NCI-H1105 treated with DMSO at 0.1 percent for 48 hours (cell line): ENCODE data around the gene POPDC3.
"Not testable (repeated sequence)": the region's sequence is repeated elsewhere in the genome, so short reads cannot be mapped to it uniquely, and the experiment has no call there.

Experiments used
- DNase-seq: peaks from one replicate; lab custom pipeline; 2025; lab: John Stamatoyannopoulos, UW

POPDC3 gene

GRCh38 chr6:105194591-105194990, 14.8 kb upstream of the POPDC3 start:
- no peak for DNase-seq

DNA sequence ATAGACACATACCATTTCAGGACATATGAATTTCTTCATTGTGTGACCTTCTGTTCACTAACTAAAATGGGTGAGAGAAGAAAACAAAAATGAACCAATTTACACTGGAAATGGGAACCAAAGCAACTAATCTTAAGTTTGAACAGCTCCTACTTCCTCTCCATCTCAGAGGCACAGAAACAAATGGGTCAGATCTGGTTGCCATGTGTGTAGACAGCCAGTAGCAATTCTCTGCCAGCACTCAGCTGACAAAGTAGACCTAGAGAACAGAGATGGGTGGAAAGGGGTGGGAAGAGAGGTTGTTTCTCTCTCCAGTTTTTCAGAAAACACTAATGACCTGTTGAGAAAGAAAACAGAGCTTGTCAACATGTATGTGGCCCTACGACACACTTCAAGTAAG, 14.3 kb upstream of the POPDC3 start:
- DNase-seq, result no peak

- DNase-seq, result no peak
Observed at GRCh38 chr6:105193647-105194046, 13.8 kb upstream of the POPDC3 start.

- no peak for DNase-seq
Observed at GRCh38 chr6:105192707-105193465, 13.1 kb upstream of the POPDC3 start.

DNA sequence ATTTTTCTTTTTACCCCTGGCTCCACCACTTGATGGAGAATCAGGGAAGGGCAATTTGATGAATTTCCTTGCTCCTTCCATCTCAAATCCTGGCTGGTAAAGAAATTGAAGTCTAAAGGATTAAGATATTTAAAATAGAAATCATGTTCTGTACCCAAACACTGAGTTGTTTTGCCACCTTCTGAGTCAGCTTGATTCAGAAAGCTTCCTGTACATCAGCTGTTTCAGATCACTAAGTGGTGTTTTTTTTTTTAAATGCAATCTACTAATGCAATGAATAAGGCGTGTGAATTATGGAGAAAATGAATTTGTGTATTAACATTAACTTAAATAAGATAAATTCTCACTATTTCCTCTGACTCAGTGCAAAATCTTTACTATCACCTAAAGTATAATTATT, 11.5 kb upstream of the POPDC3 start:
- no peak for DNase-seq

DNA sequence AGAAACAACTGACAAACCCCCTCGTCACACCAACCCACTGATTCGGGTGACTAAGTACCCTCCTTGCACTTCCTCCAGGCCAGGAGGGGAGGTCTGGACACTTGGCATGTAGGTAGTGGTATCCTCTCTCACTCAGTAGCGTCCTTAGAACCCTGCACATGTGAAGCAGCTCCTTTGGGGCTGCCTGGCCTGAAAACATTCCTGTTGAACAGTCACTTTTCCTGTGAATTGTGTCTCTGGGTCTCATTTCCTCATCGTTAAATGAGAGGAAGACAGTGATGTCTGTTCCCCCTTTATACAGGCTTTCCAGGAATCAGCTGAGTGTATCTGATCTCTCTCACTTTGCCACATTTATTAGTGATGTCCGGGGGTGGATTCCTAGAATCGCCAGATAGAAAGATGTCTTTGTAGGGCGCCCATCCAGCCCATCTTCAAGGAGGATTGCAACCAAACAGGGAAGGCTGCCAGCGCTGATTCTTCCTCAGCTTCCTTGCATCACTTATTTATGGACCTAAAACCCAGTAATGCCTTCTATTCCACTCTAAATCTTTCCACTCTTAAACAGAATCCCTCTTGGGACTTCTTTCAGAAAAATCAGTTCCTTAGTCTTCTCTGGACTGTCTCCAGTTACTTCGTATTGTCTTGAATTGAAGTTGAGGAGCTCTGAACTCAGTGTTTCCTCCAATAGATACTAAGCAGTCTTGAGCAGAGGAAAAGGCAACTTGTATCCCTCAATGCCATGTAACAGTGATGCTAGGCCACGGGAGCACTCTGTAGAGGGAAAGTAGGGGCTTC, 9.4 kb upstream of the POPDC3 start:
- no peak for DNase-seq

- no peak for DNase-seq
Observed at GRCh38 chr6:105188251-105188650, 8.4 kb upstream of the POPDC3 start.

GRCh38 chr6:105186576-105186975, 6.8 kb upstream of the POPDC3 start:
- no peak for DNase-seq

DNA sequence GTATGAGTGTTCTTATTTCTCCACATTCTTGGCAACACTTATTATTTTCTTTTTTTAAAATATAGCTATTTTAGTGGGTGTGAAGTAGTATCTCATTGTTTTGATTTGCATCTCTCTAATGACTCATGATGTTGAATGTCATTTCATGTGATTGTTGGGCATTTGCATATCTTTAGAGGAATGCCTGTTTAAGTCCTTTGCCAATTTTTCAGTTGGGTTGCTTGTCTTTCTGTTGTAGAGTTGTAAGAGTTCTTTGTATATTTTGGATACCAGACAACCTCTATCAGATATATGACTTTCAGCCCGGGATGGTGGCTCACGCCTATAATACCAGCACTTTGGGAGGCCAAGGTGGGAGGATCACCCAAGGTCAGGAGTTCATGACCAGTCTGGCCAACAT, 5.1 kb upstream of the POPDC3 start:
- DNase-seq, result no peak

DNA sequence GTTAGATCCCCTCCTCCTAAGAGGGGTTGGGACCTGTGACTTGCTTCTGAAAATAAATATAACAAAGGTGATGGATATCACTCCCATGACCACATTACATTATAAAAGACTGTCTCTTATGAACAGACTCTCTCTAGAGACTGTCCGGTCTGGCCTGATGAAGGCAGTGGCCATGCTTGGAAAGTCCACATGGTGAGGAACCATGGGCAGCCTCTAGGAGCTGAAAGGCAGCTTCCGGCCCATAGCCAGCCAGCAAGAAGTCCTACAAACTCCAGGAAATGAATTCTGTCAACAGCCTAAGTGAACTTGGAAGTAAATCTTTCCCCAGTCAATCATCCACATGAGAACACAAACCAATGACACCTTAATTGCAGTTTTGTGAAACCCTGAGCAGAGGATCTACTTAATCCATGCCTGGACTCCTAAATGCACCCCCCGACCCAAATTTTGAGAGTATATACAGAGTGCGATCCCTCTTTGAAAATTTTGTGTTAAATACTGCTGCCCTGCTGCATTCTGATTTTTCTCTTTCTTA, 2.2 kb upstream of the POPDC3 start:
- no peak for DNase-seq

- DNase-seq, result no peak
Observed at GRCh38 chr6:105178636-105179035, 1.2 kb downstream of the POPDC3 start.

DNA sequence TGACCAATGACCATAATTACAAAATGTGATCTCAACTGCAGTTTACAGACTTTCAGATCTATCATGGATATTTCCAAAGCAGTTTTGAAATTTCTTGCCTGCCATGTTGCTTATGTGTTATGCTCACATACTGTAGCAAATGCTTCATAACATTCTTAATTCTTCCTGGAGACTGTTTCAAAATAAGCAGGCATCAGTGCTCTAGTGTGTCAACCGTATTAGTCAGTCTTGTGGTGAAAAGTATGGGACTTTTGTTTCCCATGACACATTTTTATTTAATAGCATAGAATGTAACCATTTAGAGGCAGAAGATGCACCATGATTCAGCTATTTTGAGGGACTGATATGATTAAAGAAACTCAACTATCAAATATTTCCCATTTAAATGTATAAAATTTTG, 1.7 kb downstream of the POPDC3 start:
- DNase-seq, result no peak

DNA sequence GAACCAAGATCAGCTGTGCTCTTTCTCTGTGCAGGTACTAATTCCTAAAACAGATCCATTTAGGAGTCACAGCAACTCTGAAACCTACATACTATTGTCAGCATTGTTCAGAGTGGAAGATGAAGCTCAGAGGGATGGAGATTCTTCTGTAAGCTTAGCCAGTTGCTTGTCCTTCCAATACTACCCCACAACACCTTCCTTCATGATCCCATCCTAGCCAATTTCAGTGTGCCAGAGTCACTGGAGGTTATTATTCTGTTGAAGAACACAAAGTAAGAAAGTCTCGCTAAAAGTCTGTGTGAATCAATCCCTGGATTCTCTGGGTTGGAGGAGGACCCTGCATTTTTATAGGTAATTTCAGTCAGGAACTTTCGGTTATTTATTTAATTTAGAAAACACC, 2.3 kb downstream of the POPDC3 start:
- no peak for DNase-seq

DNA sequence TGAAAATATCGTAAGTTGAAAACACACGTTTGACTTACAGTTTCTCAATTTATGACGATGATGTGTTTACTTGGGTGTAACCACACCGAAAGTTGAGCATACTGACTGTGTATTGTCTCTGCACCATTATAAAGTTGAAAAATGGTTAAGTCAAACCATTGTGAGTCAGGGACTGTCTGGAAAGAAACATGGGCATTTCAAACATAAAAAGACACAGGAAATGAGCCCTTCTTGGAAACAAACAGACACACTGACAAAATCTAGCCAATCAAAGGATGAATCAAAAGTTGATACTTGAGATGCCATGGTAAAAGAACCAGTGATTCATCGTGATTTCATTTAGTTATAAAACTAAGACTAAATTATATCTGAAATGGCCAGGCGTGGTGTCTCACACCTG, 5.3 kb downstream of the POPDC3 start:
- no peak for DNase-seq

DNA sequence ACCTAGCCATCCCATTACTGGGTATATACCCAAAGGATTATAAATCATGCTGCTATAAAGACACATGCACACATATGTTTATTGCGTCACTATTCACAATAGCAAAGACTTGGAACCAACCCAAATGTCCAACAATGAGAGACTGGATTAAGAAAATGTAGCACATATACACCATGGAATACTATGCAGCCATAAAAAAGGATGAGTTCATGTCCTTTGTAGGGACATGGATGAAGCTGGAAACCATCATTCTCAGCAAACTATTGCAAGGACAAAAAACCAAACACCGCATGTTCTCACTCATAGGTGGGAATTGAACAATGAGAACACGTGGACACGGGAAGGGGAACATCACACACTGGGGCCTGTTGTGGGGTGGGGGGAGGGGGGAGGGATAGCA, 7.3 kb downstream of the POPDC3 start:
- not testable (repeated sequence) for DNase-seq

- DNase-seq, result no peak
Observed at GRCh38 chr6:105170059-105170458, 9.8 kb downstream of the POPDC3 start.

- no peak for DNase-seq
Observed at GRCh38 chr6:105167914-105168313, 11.9 kb downstream of the POPDC3 start.

DNA sequence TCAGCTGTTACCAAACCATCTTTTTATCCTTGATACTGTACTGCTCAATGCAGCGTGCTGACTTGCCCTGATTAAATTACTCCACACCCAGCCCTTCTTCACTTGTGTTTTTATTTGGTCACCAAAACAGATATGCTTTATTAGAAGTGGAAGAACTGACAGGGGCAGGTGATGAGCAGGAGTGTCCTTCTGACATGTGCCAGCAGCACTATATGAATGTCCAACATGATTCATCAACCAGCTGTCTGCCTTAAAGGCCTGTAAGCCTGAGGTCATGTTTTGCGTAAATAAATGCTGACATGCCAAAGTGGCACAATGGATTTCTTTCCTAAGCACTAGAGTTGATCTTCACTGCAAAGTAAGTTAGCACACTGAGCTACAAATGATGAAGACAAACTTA, 15.4 kb downstream of the POPDC3 start:
- DNase-seq, result no peak

DNA sequence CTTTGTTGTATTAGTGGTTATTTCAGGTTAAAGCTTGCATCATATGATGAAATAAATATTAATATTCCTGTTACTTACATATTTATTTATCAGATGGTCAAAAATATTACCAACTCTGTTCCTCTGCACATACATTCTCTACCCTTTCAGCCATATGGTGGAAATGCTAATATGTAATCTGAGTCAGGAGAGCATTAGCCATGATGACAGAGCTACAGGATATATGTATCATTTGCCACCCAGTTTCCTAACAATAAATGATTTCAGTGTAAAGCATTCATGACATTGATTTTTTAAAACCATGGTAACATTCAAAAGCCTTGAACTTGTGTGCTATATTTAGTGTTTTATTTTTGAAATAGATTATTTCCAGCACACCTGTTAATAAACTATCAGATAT, 16.6 kb downstream of the POPDC3 start:
- DNase-seq, result no peak

DNA sequence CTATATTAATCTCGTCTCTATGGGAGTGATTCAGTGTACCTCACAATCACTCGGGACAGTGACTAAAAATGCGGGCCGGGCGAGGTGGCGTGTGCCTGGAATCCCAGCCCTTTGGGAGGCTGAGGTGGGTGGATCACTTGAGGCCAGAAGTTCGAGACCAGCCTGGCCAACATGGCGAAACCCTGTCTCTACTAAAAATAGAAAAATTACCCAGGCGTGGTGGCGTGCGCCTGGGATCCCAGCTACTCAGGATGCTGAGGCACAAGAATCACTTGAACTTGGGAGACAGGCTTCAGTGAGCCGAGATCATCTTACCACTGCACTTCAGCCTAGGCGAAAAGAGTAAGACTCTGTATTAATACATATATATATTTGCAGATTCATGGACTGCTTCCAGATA, 17.4 kb downstream of the POPDC3 start:
- no peak for DNase-seq

DNA sequence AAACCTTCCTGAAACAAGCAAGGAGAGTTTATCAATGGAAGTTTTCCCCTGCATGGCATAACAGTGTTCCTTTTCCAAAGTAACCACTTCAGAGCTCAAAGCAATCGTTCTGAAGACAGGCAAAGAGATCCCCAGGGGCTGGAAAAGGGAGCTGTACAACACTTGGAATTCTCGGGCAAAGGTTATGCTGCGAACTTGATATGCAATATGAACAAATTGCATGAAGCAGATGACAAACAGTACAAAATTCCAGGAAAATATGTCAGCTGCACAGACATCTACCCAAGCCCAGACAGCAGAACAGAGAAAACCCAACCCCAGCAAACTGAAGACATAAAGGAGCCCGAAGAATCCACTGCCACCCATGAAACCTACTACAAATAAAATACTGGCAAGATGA, 18.4 kb downstream of the POPDC3 start:
- DNase-seq, result no peak

DNA sequence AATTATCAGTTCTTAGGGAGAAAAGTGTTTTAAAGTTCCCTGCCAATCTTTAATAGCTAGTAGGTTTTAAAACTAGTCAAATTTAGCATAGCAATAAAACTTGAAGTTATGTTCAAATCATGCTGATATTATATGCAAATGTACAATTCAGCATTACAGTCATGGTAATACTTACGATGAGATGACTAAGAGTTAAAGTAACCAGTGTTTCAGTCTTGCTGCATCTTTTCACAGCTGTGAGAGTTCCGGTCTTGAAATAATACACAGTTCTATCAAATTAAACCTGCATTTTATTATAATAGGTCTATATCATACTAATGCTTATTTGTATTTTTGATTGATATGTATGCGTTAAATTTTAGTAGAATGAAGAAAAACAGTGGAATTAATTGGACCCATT, 26.1 kb downstream of the POPDC3 start:
- no peak for DNase-seq

- no peak for DNase-seq
Observed at GRCh38 chr6:105152880-105153279, 26.9 kb downstream of the POPDC3 start.
